ENCODE results near the gene GRIN1.

DNA sequence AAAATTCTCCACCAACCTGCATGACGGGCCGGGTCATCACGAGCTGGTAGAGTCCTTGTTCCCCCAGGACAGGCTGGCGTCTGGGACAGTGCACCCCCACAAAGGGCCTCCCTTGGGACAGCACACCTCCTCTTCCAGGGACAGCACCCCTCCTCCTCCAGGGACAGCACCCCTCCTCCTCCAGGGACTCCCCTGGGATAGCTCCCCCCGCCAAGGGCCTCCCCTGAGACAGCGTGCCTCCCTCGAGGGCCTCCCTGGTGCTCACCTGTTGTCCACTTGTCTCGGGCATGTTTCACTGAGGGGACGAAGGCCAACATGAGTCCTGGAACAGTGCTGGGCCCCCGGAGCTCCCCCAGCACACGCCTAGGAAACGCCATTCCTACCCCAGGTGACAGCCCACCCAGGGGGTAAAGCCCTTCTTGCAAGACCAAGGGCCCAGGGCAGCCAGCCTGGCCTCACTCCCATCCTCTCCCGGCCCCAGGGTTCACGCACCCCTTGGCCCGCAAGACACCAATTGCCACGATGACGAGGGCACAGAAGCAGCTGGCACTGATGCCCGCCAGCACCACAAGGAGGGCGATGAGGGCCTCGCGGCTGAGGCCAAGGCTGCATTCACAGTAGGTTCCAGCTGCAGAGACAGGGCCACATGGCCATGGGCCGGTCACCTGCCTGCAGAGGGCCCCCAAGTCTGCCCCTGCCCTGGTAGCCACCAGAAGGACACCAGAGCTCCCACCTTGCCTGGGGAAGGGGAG is 32.4 kb downstream of the GRIN1 start:
- TF ChIP-seq POLR2A (IDR thresholded peaks at IDR 0.05; ENCODE audit: low read depth, low read length) (no peak), TAF1 (IDR thresholded peaks at IDR 0.05; ENCODE audit: low read depth, low read length) (no peak), PAX5 (IDR thresholded peaks at IDR 0.05; ENCODE audit: insufficient read depth, low read length, severe bottlenecking) (no peak), SPI1 (IDR thresholded peaks at IDR 0.05; ENCODE audit: low read depth, low read length) (no peak), POLR2AphosphoS5 (IDR thresholded peaks at IDR 0.05; ENCODE audit: low read depth, low read length) (no peak)
